ACC112 (cell line): ENCODE results near the gene STK32B.

ENCODE experiments used
- H2AFZ ChIP-seq: fragments of 200-600 bp; sonication (generic); one replicate; pipeline ENCODE4 v1.6.0; 2017; ENCODE audit warnings: antibody characterized with exemption, low read length; ENCODE audit not compliant: unreplicated experiment
- H3K27ac ChIP-seq: fragments of 200-600 bp; sonication (generic); 2 replicates; pipeline ENCODE4 v1.5.1; 2014; ENCODE audit warnings: low read depth, mild to moderate bottlenecking, antibody characterized with exemption, low read length, moderate library complexity
- H3K27me3 ChIP-seq: fragments of 200-600 bp; sonication (generic); 2 replicates; pipeline ENCODE4 v1.6.1; 2014; ENCODE audit warnings: mild to moderate bottlenecking, antibody characterized with exemption, low read length, moderate library complexity, mixed read lengths; ENCODE audit not compliant: insufficient read depth
- H3K36me3 ChIP-seq: fragments of 200-600 bp; sonication (generic); 2 replicates; pipeline ENCODE4 v1.6.1; 2016; ENCODE audit warnings: mild to moderate bottlenecking, antibody characterized with exemption, low read length, moderate library complexity, mixed read lengths; ENCODE audit not compliant: insufficient read depth
- H3K4me1 ChIP-seq: fragments of 200-600 bp; sonication (generic); one replicate; pipeline ENCODE4 v1.6.1; 2016; ENCODE audit warnings: low read length, mixed read lengths; ENCODE audit not compliant: insufficient read depth, unreplicated experiment, control insufficient read depth
- H3K4me3 ChIP-seq: fragments of 200-600 bp; sonication (generic); 2 replicates; pipeline ENCODE4 v1.5.1; 2014; ENCODE audit warnings: mild to moderate bottlenecking, low read depth, low read length
- H3K79me2 ChIP-seq: fragments of 200-600 bp; sonication (generic); one replicate; pipeline ENCODE4 v1.6.0; 2016; ENCODE audit warnings: low read length; ENCODE audit not compliant: control insufficient read depth, unreplicated experiment, insufficient read depth

The STK32B gene

DNA sequence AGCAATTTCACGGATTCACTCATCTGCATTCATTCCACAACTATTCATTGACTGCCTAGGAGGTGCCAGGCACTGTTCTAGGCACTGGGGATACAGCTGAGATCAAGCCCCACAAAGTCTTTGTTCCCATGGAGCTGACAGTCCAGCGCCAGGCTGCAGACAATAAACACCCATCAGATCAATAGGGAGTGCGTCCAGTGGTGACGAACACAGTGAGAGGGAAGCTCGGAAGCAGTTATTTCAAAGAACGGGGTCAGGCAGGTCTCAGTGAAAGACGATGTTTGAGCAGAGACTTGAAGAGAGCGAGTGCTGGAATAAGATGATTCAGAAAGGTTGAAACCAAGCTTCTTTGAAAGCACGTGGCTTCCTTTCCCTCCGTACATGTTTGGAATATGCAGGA lies 489.9 kb downstream of the STK32B start:
- Histone ChIP-seq H3K27me3 (no peaks in the 10 kb centered on the region), H3K36me3 (peaks cover 4% of the 10 kb centered on the region; the same call in 1 of the 2 replicates), H3K27ac (no peak overlapping the region), H3K4me1 (no peaks in the 10 kb centered on the region), H3K79me2 (no peaks in the 10 kb centered on the region), H2AFZ (no peak overlapping the region), H3K4me3 (no peak overlapping the region)

DNA sequence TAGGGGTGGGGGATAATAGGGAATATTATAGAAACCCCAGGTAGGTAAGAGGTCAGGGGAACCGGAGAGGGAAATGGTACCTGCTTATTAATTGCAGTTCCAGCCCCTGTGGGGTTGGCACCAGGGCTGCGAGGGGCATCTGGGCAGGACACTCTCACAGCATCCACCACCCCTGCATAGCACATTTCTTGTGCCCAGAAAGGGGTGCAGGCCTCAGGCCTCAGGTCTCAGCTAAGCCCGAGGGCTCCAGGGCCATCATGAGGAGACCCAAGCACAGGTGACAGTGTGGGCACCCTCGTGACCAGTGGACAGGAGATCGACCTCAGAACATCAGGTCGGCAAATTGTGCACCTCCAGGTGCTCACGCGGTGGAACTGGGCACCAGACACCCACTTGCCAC lies 492.4 kb downstream of the STK32B start:
- Histone ChIP-seq H3K36me3 (peaks cover 7% of the 10 kb centered on the region; the same call in 1 of the 2 replicates), H3K27ac (no peak overlapping the region), H3K79me2 (no peaks in the 10 kb centered on the region), H3K27me3 (no peaks in the 10 kb centered on the region), H3K4me3 (no peak overlapping the region), H2AFZ (no peak overlapping the region), H3K4me1 (no peaks in the 10 kb centered on the region)

DNA sequence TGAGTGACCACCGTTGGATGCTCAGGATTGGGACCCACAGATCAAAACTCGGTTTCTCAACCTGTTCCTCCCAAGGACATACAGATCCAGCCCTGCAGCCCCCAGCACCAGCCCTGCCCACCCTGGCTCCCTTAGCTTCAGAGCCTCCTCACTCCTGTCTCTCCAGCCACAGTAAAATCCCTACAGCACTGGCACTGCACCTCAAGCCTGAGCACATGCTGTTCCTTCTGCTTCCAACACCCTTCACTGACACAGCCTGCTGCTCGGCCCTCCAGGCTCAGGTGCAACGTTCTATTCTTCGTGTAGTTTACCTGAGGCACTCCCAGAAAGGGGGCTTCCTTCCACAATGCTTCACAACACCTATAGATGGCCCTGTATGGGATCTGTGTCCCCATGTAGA lies 493.5 kb downstream of the STK32B start:
- Histone ChIP-seq H3K27me3 (no peaks in the 10 kb centered on the region), H2AFZ (no peak overlapping the region), H3K4me3 (no peak overlapping the region), H3K27ac (no peak overlapping the region), H3K79me2 (no peaks in the 10 kb centered on the region), H3K4me1 (no peaks in the 10 kb centered on the region), H3K36me3 (peaks cover 7% of the 10 kb centered on the region; the same call in 1 of the 2 replicates)

DNA sequence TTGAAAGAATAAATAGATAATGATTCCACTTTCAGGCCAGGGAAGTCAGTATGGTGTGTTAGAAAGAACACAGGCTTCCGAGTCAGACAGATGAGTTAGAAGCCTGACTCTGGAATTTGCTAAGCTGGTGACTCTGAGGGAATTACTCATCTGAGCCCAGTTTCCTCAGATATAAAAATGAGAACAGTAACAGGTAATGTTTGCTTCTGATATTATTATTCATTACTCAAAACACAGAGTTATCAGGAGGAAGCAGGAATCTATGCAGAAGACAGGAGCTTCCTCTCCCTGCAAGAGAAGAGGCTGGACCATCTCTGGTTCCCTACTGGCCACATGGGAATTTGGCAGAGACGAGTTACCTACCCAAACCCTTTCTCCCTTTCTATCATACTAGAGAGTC lies 494.0 kb downstream of the STK32B start:
- no peak overlapping the region for H3K4me3 ChIP-seq
- no peaks in the 10 kb centered on the region for H3K79me2 ChIP-seq
- H2AFZ ChIP-seq: no peak overlapping the region
- H3K36me3 ChIP-seq: peaks cover 4% of the 10 kb centered on the region; the same call in 1 of the 2 replicates
- H3K4me1 ChIP-seq: no peaks in the 10 kb centered on the region
- H3K27ac ChIP-seq: no peak overlapping the region
- H3K27me3 ChIP-seq: no peaks in the 10 kb centered on the region

DNA sequence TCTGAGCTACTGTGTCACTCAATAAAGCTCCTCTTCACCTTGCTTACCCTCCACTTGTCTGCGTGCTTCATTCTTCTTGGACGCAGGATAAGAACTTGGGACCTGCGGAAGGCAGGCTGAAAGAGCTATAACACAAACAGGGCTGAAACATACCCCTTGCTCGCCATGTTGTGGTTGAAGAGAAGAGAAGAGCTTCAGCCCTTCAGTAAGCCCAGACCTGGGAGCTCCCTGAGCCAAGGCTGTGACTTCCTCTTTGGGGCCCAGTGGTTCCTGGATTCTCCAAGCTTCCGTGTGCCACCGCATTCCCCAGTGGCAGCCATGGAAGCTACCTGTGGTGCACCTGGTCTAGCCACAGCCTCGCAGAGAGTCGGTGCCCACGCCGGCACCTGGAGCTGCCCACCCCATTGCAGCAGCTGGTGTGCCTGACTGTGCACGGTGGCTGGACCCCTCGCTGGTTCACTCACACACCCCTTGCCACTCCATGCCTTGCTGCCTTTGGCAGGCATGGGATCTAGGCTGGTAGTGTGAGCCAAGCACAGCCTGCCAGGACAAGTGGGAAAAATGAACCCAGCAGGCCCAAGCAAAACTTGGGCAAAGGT lies 496.5 kb downstream of the STK32B start:
- Histone ChIP-seq H3K4me3 (no peak overlapping the region), H3K36me3 (peaks cover 14% of the 10 kb centered on the region), H3K27ac (no peak overlapping the region), H2AFZ (no peak overlapping the region), H3K79me2 (no peaks in the 10 kb centered on the region), H3K27me3 (no peaks in the 10 kb centered on the region), H3K4me1 (no peaks in the 10 kb centered on the region)
